Ovary (tissue), 3 donors: ENCODE data around the gene MXRA5.

Experiments used
- EP300 ChIP-seq: sonication (generic); formaldehyde crosslinking; IDR thresholded peaks from one replicate; pipeline ENCODE4 v1.6.1; 2017; ENCODE audit warnings: antibody characterized with exemption
- POLR2A ChIP-seq: fragments of 450-650 bp; IDR thresholded peaks from one replicate; pipeline ENCODE4 v1.6.1; 2017; ENCODE audit warnings: antibody characterized with exemption, mild to moderate bottlenecking, moderate library complexity
- TF ChIP-seq, protein P1 (sequence below), 3 donors: fragments of 450-650 bp in 2 of 3; fragments of 200-600 bp in 1 of 3; IDR thresholded peaks; one replicate each; pipeline versions ENCODE4 v1.5.1 to v1.8.0; 2016 to 2022; ENCODE audit warnings: antibody characterized with exemption in 3 of 3, mild to moderate bottlenecking in 1 of 3
- donor health status: DM: no; HTN: no; CAD: no.

- TF ChIP-seq, protein P1, sequence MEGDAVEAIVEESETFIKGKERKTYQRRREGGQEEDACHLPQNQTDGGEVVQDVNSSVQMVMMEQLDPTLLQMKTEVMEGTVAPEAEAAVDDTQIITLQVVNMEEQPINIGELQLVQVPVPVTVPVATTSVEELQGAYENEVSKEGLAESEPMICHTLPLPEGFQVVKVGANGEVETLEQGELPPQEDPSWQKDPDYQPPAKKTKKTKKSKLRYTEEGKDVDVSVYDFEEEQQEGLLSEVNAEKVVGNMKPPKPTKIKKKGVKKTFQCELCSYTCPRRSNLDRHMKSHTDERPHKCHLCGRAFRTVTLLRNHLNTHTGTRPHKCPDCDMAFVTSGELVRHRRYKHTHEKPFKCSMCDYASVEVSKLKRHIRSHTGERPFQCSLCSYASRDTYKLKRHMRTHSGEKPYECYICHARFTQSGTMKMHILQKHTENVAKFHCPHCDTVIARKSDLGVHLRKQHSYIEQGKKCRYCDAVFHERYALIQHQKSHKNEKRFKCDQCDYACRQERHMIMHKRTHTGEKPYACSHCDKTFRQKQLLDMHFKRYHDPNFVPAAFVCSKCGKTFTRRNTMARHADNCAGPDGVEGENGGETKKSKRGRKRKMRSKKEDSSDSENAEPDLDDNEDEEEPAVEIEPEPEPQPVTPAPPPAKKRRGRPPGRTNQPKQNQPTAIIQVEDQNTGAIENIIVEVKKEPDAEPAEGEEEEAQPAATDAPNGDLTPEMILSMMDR (IDR thresholded peaks at IDR 0.05), result no peak
- no peak for TF ChIP-seq POLR2A
- TF ChIP-seq EP300, result no peak
Observed at GRCh38 chrX:3271834-3272186, 74.6 kb downstream of the MXRA5 start.
